Nephron progenitor cell (in vitro differentiated cells): ENCODE results near the gene RASA4.
"Not testable (repeated sequence)": the region's sequence is repeated elsewhere in the genome, so short reads cannot be mapped to it uniquely, and the experiment has no call there.

Source experiments
- DNase-seq: peaks from one replicate; pipeline ENCODE4 v3.0.0; 2021
- H3K27ac Mint-ChIP-seq: 2 replicates; pipeline ENCODE4 v1.8.0; 2021; ENCODE audit warnings: mild to moderate bottlenecking, moderate library complexity, mixed read lengths
- H3K27me3 Mint-ChIP-seq: 2 replicates; pipeline ENCODE4 v1.8.0; 2021; ENCODE audit warnings: mild to moderate bottlenecking, low read depth, mixed read lengths; ENCODE audit not compliant: poor library complexity
- H3K36me3 Mint-ChIP-seq: 2 replicates; pipeline ENCODE4 v1.8.0; 2021; ENCODE audit warnings: low read depth, mixed read lengths
- H3K4me1 Mint-ChIP-seq: 2 replicates; pipeline ENCODE4 v1.8.0; 2021; ENCODE audit warnings: mixed read lengths
- H3K4me3 Mint-ChIP-seq: 2 replicates; pipeline ENCODE4 v1.8.0; 2021; ENCODE audit warnings: mild to moderate bottlenecking, moderate library complexity, mixed read lengths
- H3K9me3 Mint-ChIP-seq: 2 replicates; pipeline ENCODE4 v1.8.0; 2021; ENCODE audit warnings: mild to moderate bottlenecking, moderate library complexity, mixed read lengths

The RASA4 gene

GRCh38 chr7:102542083-102542482 is 74.5 kb downstream of the RASA4 start:
- H3K9me3 Mint-ChIP-seq, H3K4me3 Mint-ChIP-seq, DNase-seq, H3K4me1 Mint-ChIP-seq, H3K27me3 Mint-ChIP-seq, H3K36me3 Mint-ChIP-seq, H3K27ac Mint-ChIP-seq: not testable (repeated sequence)

DNA sequence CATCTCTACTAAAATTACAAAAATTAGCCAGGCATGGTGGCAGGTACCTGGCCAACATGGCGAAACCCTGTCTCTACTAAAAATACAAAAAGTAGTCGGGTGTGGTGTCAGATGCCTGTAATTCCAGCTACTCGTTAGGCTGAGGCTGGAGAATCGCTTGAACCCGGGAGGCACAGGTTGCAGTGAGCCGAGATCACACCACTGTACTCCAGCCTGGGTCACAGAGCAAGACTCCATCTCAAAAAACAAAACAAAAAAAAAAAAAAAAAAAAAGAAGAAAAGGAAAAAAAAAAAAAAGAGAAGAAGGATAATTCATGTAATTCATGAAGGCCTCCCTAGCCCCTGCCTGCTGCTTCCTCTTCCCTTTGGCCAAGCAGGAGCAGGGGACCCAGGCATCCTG is 76.0 kb downstream of the RASA4 start:
- H3K36me3 Mint-ChIP-seq, H3K4me1 Mint-ChIP-seq, H3K9me3 Mint-ChIP-seq, H3K4me3 Mint-ChIP-seq, DNase-seq, H3K27me3 Mint-ChIP-seq, H3K27ac Mint-ChIP-seq: not testable (repeated sequence)

GRCh38 chr7:102535062-102535615 is 81.4 kb downstream of the RASA4 start:
- H3K4me3 Mint-ChIP-seq, DNase-seq: not testable (repeated sequence)

GRCh38 chr7:102532127-102532526 is 84.4 kb downstream of the RASA4 start:
- peak overlapping the region; percentile 21 for H3K27ac Mint-ChIP-seq
- not testable (repeated sequence) for H3K4me3 Mint-ChIP-seq, H3K4me1 Mint-ChIP-seq, H3K9me3 Mint-ChIP-seq, H3K27me3 Mint-ChIP-seq, DNase-seq, H3K36me3 Mint-ChIP-seq

More at GRCh38 chr7:102535062-102535615, 81.4 kb downstream of the RASA4 start:
- H3K9me3 Mint-ChIP-seq, H3K4me1 Mint-ChIP-seq, H3K27ac Mint-ChIP-seq, H3K36me3 Mint-ChIP-seq, H3K27me3 Mint-ChIP-seq: not testable (repeated sequence)

DNA sequence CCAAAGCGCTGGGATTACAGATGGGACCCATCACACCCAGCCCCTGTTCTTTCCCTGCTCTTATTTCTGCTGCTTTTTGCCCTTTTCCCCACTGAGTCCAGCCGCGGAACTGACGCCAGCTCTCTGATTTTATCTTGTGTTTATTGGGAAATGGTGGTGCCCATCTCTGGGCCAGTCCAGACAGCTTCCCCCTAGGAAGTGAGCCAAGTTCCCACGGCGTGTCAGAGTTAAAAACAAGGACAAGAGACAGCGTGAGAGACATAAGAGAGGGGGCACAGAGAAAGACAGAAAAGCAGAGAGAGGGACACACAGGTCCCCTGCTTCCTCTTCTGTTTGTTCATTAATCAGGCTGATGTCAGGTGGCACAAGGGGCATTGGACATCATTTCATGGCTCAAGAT is 85.0 kb downstream of the RASA4 start:
- H3K27me3 Mint-ChIP-seq, H3K4me1 Mint-ChIP-seq, H3K27ac Mint-ChIP-seq, H3K9me3 Mint-ChIP-seq, H3K36me3 Mint-ChIP-seq, DNase-seq, H3K4me3 Mint-ChIP-seq: not testable (repeated sequence)

GRCh38 chr7:102527822-102528793 is 88.4 kb downstream of the RASA4 start:
- H3K36me3 Mint-ChIP-seq = not testable (repeated sequence)

DNA sequence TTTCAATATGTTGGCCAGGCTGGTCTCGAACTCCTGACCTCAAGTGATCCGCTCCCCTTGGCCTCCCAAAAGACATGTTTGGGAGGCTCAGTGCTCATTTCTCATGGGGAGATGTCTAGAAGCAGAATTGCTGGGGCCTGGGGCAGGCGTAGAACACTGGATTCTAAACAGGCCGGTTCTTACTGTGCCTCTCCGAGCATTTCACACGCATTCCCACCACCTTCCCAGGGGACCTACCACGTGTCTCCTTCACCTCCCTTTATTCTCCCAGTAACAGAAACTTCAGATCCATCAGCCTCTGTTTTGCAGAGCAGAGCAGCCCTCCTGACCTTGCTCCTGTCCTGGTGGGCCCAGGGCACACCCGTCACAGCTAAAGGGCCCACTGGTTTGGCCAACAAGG is 89.4 kb downstream of the RASA4 start:
- not testable (repeated sequence) for H3K4me1 Mint-ChIP-seq, H3K27ac Mint-ChIP-seq, DNase-seq, H3K36me3 Mint-ChIP-seq, H3K27me3 Mint-ChIP-seq, H3K9me3 Mint-ChIP-seq, H3K4me3 Mint-ChIP-seq

More at GRCh38 chr7:102527822-102528793, 88.4 kb downstream of the RASA4 start:
- H3K4me1 Mint-ChIP-seq, H3K9me3 Mint-ChIP-seq, H3K4me3 Mint-ChIP-seq, H3K27ac Mint-ChIP-seq, H3K27me3 Mint-ChIP-seq, DNase-seq: not testable (repeated sequence)

GRCh38 chr7:102524803-102525202 is 91.8 kb downstream of the RASA4 start:
- H3K9me3 Mint-ChIP-seq = not testable (repeated sequence)

More at GRCh38 chr7:102524803-102525202, 91.8 kb downstream of the RASA4 start:
- not testable (repeated sequence) for H3K4me3 Mint-ChIP-seq, H3K27me3 Mint-ChIP-seq, H3K4me1 Mint-ChIP-seq, H3K27ac Mint-ChIP-seq, DNase-seq, H3K36me3 Mint-ChIP-seq
